ENCODE results near the gene PRKRIP1. TPM values are rescaled to one million over a fixed set of nuclear protein-coding genes. Genes with fewer than 3 reads are reported as not detected.

Gene PRKRIP1
- total RNA-seq, 2 donors from 2014 or later = 30.3 to 35.0 TPM

DNA sequence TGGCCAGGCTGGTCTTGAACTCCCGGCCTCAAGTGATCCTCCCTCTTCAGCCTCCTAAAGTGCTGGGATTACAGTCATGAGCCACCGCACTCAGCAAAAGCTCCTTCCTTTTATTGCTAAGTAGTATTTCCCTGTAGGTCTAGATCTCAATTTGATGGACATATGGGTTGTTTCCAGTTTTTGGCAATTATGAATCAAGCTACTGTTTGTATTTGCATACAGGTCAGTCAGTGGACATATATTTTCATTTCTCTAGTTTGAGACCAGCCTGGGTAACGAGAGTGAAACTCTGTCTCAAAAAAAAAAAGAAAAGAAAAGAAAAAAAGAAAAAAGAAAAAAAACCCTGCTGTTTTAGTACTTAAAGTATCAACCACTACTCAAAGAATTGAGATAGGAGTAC is 6.4 kb upstream of the PRKRIP1 start:
- Histone ChIP-seq H3K4me3 (ENCODE audit: low read length) (no peak overlapping the region), H3K36me3 (ENCODE audit: control insufficient read depth, insufficient read depth, low read length) (peaks cover 30% of the 10 kb centered on the region), H3K27me3 (ENCODE audit: control insufficient read depth, insufficient read depth, low read length, poor library complexity, severe bottlenecking) (no peaks in the 10 kb centered on the region), H3K4me1 (ENCODE audit: control insufficient read depth, insufficient read depth, low read length) (no peaks in the 10 kb centered on the region), H3K27ac (ENCODE audit: low read depth, low read length) (no peak overlapping the region), H3K9me3 (ENCODE audit: control insufficient read depth, low read length) (no peaks in the 10 kb centered on the region), H3K9ac (ENCODE audit: extremely low read depth, low read length, poor library complexity, severe bottlenecking) (no peak overlapping the region)
- no peak overlapping the region for H3K27ac Mint-ChIP-seq
- H3K4me1 Mint-ChIP-seq = no peaks in the 10 kb centered on the region
- no peak for DNase-seq
- no peaks in the 10 kb centered on the region for H3K9me3 Mint-ChIP-seq
- H3K27me3 Mint-ChIP-seq (ENCODE audit: insufficient read depth) = no peaks in the 10 kb centered on the region
- H3K4me3 Mint-ChIP-seq = no peak overlapping the region
- WGBS, 2 experiments (ENCODE audit: insufficient coverage in 1 of 2, insufficient read length in 1 of 2) = 100% methylated on average over 3 of the region's 3 CpGs; no CpG with 5 or more reads in 1 of the 2 experiments
- H3K36me3 Mint-ChIP-seq (ENCODE audit: low read depth) = peaks cover 36% of the 10 kb centered on the region
- TF ChIP-seq, protein P1, sequence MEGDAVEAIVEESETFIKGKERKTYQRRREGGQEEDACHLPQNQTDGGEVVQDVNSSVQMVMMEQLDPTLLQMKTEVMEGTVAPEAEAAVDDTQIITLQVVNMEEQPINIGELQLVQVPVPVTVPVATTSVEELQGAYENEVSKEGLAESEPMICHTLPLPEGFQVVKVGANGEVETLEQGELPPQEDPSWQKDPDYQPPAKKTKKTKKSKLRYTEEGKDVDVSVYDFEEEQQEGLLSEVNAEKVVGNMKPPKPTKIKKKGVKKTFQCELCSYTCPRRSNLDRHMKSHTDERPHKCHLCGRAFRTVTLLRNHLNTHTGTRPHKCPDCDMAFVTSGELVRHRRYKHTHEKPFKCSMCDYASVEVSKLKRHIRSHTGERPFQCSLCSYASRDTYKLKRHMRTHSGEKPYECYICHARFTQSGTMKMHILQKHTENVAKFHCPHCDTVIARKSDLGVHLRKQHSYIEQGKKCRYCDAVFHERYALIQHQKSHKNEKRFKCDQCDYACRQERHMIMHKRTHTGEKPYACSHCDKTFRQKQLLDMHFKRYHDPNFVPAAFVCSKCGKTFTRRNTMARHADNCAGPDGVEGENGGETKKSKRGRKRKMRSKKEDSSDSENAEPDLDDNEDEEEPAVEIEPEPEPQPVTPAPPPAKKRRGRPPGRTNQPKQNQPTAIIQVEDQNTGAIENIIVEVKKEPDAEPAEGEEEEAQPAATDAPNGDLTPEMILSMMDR (conservative IDR thresholded peaks at IDR 0.05) = no peak

DNA sequence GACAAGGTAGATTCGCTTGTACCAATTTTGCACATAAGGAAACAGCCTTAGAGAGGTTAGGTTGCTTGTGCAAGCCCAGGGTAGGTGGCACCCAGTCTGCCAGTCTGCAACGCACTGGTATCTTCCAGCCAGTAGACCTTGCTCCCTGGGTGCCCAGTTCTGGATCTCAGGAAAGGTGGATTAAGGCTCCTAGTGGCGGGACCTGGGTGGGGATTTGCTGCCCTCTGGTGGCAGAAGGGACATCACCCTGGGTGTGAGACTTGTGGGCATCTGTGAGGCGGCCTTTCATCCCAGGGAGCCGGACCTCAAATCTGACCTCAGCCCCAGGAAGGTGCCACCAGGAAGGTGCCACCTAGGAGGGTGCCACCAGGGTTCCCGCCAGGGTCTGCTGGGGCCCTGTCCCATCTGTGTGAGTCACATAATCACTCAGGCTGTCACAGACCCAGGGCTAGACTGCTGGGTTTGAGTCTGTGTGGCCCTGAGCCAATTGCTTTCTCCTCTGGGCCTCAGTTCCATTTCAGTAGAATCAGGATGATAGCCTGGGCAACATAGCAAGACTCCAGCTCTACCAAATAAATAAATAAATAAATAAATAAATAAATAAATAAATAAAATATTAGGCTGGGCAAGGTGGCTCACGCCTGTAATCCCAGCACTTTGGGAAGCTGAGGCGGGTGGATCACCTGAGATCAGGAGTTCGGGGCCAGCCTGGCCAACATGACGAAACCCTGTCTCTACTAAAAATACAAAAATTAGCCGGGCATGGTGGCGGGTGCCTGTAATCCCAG is 5.3 kb upstream of the PRKRIP1 start:
- Histone ChIP-seq H3K36me3 (ENCODE audit: control insufficient read depth, insufficient read depth, low read length) (peaks cover 30% of the 10 kb centered on the region), H3K9me3 (ENCODE audit: control insufficient read depth, low read length) (no peaks in the 10 kb centered on the region), H3K4me3 (ENCODE audit: low read length) (no peak overlapping the region), H3K4me1 (ENCODE audit: control insufficient read depth, insufficient read depth, low read length) (no peaks in the 10 kb centered on the region), H3K27me3 (ENCODE audit: control insufficient read depth, insufficient read depth, low read length, poor library complexity, severe bottlenecking) (no peaks in the 10 kb centered on the region), H3K27ac (ENCODE audit: low read depth, low read length) (no peak overlapping the region), H3K9ac (ENCODE audit: extremely low read depth, low read length, poor library complexity, severe bottlenecking) (no peak overlapping the region)
- DNase-seq = peak; percentile 96
- Mint-ChIP-seq H3K9me3 (no peaks in the 10 kb centered on the region), H3K27me3 (ENCODE audit: insufficient read depth) (no peaks in the 10 kb centered on the region), H3K36me3 (ENCODE audit: low read depth) (peaks cover 31% of the 10 kb centered on the region), H3K27ac (no peak overlapping the region), H3K4me1 (no peaks in the 10 kb centered on the region), H3K4me3 (no peak overlapping the region)
- TF ChIP-seq, protein P1 (conservative IDR thresholded peaks at IDR 0.05) = peak; percentile 94
- WGBS, 2 experiments (ENCODE audit: insufficient coverage in 1 of 2, insufficient read length in 1 of 2) = 62 to 77% methylated on average over 5 to 10 of the region's 12 CpGs

DNA sequence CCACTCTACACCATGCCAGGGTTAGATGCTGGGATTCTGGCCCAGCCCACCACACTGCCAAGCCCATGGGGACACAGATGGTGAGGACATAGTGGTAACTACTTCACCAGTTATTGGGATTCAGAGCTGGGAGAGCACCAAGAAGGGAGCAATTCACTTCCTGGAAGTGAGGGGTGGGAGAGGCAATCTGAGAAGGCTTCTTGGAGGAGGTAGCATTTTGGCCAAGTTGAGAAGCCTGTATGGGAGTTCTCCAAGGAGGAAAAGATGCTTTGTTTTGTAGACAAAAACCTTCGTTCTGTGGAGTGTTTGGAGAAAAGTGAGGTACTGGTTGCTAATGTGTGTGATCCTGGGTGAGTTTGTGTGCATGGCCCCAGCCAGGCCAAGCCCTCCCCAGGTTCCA is 3.8 kb upstream of the PRKRIP1 start:
- 84 to 100% methylated on average over 1 of the region's 1 CpG for WGBS, 2 experiments (ENCODE audit: insufficient coverage in 1 of 2, insufficient read length in 1 of 2)

More for the DNA sequence above, 3.8 kb upstream of the PRKRIP1 start:
- Mint-ChIP-seq H3K27me3 (ENCODE audit: insufficient read depth) (no peaks in the 10 kb centered on the region), H3K9me3 (no peaks in the 10 kb centered on the region), H3K27ac (no peak overlapping the region), H3K36me3 (ENCODE audit: low read depth) (peaks cover 22% of the 10 kb centered on the region), H3K4me1 (peaks cover 5% of the 10 kb centered on the region), H3K4me3 (no peak overlapping the region)
- no peak overlapping the region for H3K27ac ChIP-seq (ENCODE audit: low read depth, low read length)
- peaks cover 20% of the 10 kb centered on the region for H3K36me3 ChIP-seq (ENCODE audit: control insufficient read depth, insufficient read depth, low read length)
- no peaks in the 10 kb centered on the region for H3K9me3 ChIP-seq (ENCODE audit: control insufficient read depth, low read length)
- no peak overlapping the region for H3K4me3 ChIP-seq (ENCODE audit: low read length)
- TF ChIP-seq, protein P1 (conservative IDR thresholded peaks at IDR 0.05) = no peak
- no peaks in the 10 kb centered on the region for H3K27me3 ChIP-seq (ENCODE audit: control insufficient read depth, insufficient read depth, low read length, poor library complexity, severe bottlenecking)
- H3K9ac ChIP-seq (ENCODE audit: extremely low read depth, low read length, poor library complexity, severe bottlenecking) = no peak overlapping the region
- DNase-seq = no peak
- no peaks in the 10 kb centered on the region for H3K4me1 ChIP-seq (ENCODE audit: control insufficient read depth, insufficient read depth, low read length)

Measured in endodermal cell (in vitro differentiated cells).